ENCODE data around the gene COL20A1.
A peak's percentile ranks its signal among the peaks of the same experiment; 100 is the strongest.

Gene COL20A1

GRCh38 chr20:63320616-63321147 lies 27.7 kb downstream of the COL20A1 start:
- TF ChIP-seq CTCF (IDR thresholded peaks at IDR 0.05) = no peak

GRCh38 chr20:63321148-63321831 lies 28.3 kb downstream of the COL20A1 start:
- no peak for TF ChIP-seq CTCF (IDR thresholded peaks at IDR 0.05)

- no peak for TF ChIP-seq CTCF (IDR thresholded peaks at IDR 0.05)
Observed at GRCh38 chr20:63322146-63322932, 29.4 kb downstream of the COL20A1 start.

- TF ChIP-seq CTCF (IDR thresholded peaks at IDR 0.05) = no peak
Observed at GRCh38 chr20:63322933-63323273, 29.9 kb downstream of the COL20A1 start.

- TF ChIP-seq CTCF (IDR thresholded peaks at IDR 0.05) = peak; percentile 51
Observed at GRCh38 chr20:63323357-63323981, 30.5 kb downstream of the COL20A1 start.

GRCh38 chr20:63325021-63325471 lies 32.1 kb downstream of the COL20A1 start:
- TF ChIP-seq CTCF (IDR thresholded peaks at IDR 0.05) = no peak

GRCh38 chr20:63325554-63326313 lies 32.7 kb downstream of the COL20A1 start:
- TF ChIP-seq CTCF (IDR thresholded peaks at IDR 0.05) = no peak
